HFFc6 (cell line): Measurements from ENCODE around the gene RAPGEFL1. TPM values are rescaled to one million over a fixed set of nuclear protein-coding genes. Genes with fewer than 3 reads are reported as not detected.
A peak's percentile ranks its signal among the peaks of the same experiment; 100 is the strongest.

Experiments
- DNase-seq: peaks from one replicate; pipeline ENCODE4 v3.0.0-alpha.2; 2018
- H3K27ac Mint-ChIP-seq: 2 replicates; pipeline ENCODE4 v1.8.0; 2020; ENCODE audit warnings: mild to moderate bottlenecking, mixed read lengths
- H3K27me3 Mint-ChIP-seq: 2 replicates; pipeline ENCODE4 v1.8.0; 2021; ENCODE audit warnings: mild to moderate bottlenecking, moderate library complexity, mixed read lengths; ENCODE audit not compliant: insufficient read depth
- H3K36me3 Mint-ChIP-seq: 2 replicates; pipeline ENCODE4 v1.8.0; 2021; ENCODE audit warnings: low read depth, mixed read lengths
- H3K4me1 Mint-ChIP-seq: 2 replicates; pipeline ENCODE4 v1.8.0; 2020; ENCODE audit warnings: low read depth, mixed read lengths
- H3K4me3 Mint-ChIP-seq: 2 replicates; pipeline ENCODE4 v1.8.0; 2020; ENCODE audit warnings: mild to moderate bottlenecking, moderate library complexity, mixed read lengths
- H3K9me3 Mint-ChIP-seq: 2 replicates; pipeline ENCODE4 v1.8.0; 2020; ENCODE audit warnings: mild to moderate bottlenecking, mixed read lengths
- total RNA-seq, 6 experiments: library from RNA; stranded (reverse); fragmentation: NEBNext Ultra II Directional; extraction: Animal tissue kit (Norgen Biotek cat#: 25700); gene quantifications; 2 replicates in 1 of 6; 3 replicates in 5 of 6; pipeline ENCODE4 v1.2.3, GENCODE V29; 2021
- TF ChIP-seq, protein P1 (sequence below): fragments of 200-600 bp; sonication (generic); IDR thresholded peaks from 2 replicates; pipeline ENCODE4 v1.5.0; 2021; ENCODE audit warnings: antibody characterized with exemption, mild to moderate bottlenecking

Gene RAPGEFL1
- total RNA-seq, 6 experiments from 2014 or later, result 1.5 to 2.2 (median 1.8) TPM

DNA sequence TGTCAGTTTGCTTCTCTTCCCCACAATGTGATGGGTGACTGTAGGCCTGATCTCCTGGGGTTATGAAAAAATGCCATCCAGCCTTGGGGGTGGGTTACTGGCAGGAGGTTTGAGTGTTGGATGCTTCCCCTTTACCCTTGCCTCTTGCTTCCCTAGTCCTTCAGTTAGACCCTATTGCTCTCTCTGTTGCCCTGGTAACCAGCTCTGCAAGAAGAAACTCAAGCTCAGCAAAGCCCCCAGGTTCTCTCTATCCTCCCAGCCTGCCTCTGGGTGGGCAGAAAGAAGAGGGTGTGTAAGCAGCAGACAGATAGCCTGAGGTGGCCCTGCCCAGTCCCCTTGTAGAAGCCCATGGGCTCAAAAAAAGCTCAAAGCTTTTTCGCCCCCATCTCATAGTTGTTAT is 2.8 kb upstream of the RAPGEFL1 start:
- no peak for DNase-seq
- no peaks in the 10 kb centered on the region for H3K9me3 Mint-ChIP-seq
- TF ChIP-seq, protein P1, sequence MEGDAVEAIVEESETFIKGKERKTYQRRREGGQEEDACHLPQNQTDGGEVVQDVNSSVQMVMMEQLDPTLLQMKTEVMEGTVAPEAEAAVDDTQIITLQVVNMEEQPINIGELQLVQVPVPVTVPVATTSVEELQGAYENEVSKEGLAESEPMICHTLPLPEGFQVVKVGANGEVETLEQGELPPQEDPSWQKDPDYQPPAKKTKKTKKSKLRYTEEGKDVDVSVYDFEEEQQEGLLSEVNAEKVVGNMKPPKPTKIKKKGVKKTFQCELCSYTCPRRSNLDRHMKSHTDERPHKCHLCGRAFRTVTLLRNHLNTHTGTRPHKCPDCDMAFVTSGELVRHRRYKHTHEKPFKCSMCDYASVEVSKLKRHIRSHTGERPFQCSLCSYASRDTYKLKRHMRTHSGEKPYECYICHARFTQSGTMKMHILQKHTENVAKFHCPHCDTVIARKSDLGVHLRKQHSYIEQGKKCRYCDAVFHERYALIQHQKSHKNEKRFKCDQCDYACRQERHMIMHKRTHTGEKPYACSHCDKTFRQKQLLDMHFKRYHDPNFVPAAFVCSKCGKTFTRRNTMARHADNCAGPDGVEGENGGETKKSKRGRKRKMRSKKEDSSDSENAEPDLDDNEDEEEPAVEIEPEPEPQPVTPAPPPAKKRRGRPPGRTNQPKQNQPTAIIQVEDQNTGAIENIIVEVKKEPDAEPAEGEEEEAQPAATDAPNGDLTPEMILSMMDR, result no peak
- H3K36me3 Mint-ChIP-seq, result peaks cover 42% of the 10 kb centered on the region
- peaks cover 5% of the 10 kb centered on the region; the same call in 1 of the 2 replicates for H3K27me3 Mint-ChIP-seq
- H3K27ac Mint-ChIP-seq, result no peak overlapping the region
- H3K4me3 Mint-ChIP-seq, result no peak overlapping the region
- peaks cover 22% of the 10 kb centered on the region for H3K4me1 Mint-ChIP-seq

DNA sequence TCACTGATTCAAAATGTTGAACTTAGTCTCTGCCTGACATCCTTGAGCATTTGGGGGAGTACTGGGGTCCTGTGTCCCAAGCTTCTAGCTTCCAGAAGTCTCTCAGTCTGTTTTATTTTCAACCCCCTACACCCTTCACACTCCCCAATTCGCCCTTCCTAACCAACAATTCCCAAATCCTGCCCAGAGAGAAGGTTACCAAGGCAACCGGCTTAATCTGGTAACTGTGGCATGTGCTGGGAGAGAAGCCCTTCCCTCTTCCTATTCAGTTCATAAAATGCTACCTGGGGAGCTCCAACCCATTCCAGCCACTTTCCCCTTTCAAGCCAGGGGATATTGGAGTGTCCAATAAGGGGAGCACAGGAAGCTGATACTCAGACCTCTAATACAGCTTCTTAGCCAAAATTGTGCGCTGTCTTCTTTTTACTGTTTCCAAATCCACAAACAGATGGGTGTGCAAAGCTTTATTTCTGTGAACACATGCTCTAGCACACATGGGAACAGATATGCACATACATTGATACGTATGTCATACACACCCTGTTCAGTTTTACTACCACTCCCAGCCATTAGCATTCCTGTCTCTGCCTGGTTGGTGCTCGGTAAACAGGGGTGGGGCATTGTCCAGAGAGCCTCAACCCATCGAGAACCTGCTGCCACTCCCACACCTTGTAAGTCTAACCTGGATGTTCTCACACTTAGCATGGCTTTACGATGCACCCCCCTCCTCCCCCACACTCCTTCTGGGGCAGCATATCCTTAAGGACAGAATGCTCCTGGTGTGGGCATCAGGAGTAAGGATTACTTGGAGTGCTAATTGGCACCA is 1.1 kb upstream of the RAPGEFL1 start:
- H3K27me3 Mint-ChIP-seq, result peaks cover 5% of the 10 kb centered on the region; the same call in 1 of the 2 replicates
- TF ChIP-seq, protein P1, result no peak
- H3K36me3 Mint-ChIP-seq, result peaks cover 37% of the 10 kb centered on the region
- peaks cover 32% of the 10 kb centered on the region for H3K4me1 Mint-ChIP-seq
- H3K9me3 Mint-ChIP-seq, result no peaks in the 10 kb centered on the region
- H3K4me3 Mint-ChIP-seq, result no peak overlapping the region; the same call in 1 of the 2 replicates
- no peak for DNase-seq
- H3K27ac Mint-ChIP-seq, result no peak overlapping the region

DNA sequence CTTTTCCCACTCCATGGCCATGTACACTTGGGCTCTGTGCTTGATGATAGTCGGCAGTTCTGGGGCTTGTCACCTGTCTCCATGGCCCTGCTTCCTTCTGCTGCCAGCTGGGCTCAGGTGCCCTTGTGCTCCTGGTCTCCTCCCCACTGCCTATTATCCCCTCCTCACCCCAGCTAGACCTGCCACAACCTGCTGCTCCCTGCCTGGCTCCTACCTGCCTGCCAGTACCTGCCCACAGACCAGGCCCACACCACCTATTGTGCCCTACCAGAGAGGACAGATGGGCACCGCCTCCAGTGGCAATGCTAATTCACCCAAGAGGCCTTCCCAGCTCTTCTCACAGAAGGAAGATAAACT is 538 bp upstream of the RAPGEFL1 start:
- H3K4me1 Mint-ChIP-seq, result peaks cover 26% of the 10 kb centered on the region
- peak overlapping the region; percentile 37; the same call in 1 of the 2 replicates for H3K4me3 Mint-ChIP-seq
- DNase-seq, result no peak
- TF ChIP-seq, protein P1, result no peak
- H3K9me3 Mint-ChIP-seq, result no peaks in the 10 kb centered on the region
- no peak overlapping the region for H3K27ac Mint-ChIP-seq
- peaks cover 32% of the 10 kb centered on the region for H3K36me3 Mint-ChIP-seq
- H3K27me3 Mint-ChIP-seq, result peaks cover 5% of the 10 kb centered on the region; the same call in 1 of the 2 replicates

DNA sequence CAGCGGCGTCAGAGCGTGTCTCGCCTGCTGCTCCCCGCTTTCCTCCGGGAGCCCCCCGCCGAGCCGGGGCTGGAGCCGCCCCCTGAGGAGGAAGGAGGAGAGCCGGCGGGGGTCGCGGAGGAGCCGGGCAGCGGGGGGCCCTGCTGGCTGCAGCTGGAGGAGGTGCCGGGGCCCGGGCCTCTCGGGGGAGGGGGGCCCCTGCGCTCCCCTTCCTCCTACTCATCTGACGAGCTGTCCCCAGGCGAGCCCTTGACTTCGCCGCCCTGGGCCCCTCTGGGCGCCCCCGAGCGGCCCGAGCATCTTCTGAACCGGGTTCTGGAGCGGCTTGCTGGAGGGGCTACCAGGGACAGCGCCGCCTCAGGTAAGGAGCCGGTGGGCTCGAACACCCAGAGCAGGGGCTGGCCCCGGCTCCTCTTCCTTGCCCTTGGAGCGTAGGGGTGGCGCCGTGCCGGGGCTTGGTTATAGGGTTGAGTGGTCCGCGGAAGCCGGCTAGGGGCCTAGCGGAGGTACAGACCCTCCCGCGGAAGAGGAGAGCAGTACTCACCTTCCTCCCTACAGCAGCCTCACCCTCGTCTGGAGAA is 841 bp downstream of the RAPGEFL1 start:
- no peaks in the 10 kb centered on the region for H3K9me3 Mint-ChIP-seq
- no peak for DNase-seq
- peaks cover 7% of the 10 kb centered on the region; the same call in 1 of the 2 replicates for H3K27me3 Mint-ChIP-seq
- H3K4me1 Mint-ChIP-seq, result peaks cover 20% of the 10 kb centered on the region
- no peak overlapping the region for H3K4me3 Mint-ChIP-seq
- H3K27ac Mint-ChIP-seq, result no peak overlapping the region; the same call in 1 of the 2 replicates
- TF ChIP-seq, protein P1, result no peak
- peaks cover 18% of the 10 kb centered on the region for H3K36me3 Mint-ChIP-seq

DNA sequence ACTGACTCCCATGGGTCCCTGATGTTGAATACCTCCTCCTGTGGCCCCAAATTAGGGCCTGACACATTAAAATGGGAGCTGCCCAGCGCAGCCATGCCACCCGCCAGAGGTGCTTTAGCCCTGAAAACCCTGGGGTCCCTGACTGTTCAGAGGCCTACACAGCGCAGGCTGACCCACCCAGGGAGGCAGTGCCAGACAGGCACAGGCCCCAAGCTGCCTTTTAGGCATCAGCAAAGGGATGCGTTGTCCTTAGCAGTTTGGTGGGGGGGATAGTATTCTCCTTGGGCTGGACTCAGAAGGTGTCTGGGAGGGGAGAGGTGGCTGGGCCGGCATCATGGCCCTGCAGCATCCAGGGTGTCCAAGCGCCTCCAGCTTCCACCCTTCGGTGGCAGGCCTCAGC is 1.4 kb downstream of the RAPGEFL1 start:
- Mint-ChIP-seq H3K27me3 (peaks cover 7% of the 10 kb centered on the region; the same call in 1 of the 2 replicates), H3K4me3 (no peak overlapping the region), H3K36me3 (peaks cover 13% of the 10 kb centered on the region), H3K27ac (peak overlapping the region; percentile 26; the same call in 1 of the 2 replicates), H3K4me1 (peaks cover 20% of the 10 kb centered on the region), H3K9me3 (no peaks in the 10 kb centered on the region)
- DNase-seq, result no peak
- TF ChIP-seq, protein P1, result no peak
